Measurements from ENCODE around the gene TDRKH.

The TDRKH gene

DNA sequence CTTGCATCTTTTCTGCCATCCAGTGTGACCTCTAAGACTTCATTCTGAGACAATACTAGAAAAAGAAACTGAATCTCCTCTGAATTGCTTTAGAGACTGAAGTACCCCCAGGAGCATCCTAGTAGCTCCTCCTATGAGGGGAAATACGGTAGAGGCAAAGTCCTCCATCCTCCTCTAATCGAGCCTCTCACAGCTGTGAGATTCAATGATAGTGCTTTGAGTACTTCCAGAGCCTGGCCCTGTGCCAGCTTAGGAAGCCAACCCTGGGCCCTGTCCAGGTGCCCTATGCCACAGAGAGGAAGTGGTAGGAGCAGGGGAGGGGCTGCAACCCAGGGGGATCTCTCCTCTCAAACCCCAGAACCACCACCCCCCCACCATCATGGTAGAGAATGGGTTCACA is 30.6 kb upstream of the TDRKH start:
- DNase-seq: no peak

DNA sequence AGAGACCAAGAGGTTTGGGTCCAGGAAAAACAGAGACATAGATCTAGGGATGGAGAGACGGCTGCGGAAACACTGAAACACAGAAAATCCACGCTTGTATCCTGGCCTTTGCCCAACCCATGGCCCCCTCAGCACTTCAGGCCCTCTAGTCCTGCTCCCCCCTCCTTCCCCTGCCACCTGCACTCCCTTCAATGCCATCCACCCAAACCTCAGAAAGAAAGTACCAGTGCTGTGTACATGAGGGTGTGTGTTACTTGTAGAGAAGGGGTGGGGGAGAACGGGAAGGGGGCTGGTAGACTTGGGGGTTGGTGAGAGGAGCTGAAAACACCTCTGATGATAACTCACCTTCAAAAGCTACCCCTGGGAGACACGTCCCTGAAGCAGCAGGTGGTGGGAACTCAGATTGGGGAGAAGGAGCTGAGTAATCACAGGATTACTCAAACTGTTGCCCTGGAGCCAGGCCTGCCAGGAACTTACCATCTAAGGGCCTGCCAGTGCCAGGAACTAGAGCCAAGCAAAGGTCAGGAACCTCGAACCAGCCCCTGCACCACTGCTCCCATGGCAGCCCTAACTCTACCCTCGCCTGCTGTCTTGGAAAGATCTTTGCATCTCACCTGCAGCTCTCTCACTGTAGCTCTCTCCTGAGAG is 29.8 kb upstream of the TDRKH start:
- DNase-seq: no peak

DNA sequence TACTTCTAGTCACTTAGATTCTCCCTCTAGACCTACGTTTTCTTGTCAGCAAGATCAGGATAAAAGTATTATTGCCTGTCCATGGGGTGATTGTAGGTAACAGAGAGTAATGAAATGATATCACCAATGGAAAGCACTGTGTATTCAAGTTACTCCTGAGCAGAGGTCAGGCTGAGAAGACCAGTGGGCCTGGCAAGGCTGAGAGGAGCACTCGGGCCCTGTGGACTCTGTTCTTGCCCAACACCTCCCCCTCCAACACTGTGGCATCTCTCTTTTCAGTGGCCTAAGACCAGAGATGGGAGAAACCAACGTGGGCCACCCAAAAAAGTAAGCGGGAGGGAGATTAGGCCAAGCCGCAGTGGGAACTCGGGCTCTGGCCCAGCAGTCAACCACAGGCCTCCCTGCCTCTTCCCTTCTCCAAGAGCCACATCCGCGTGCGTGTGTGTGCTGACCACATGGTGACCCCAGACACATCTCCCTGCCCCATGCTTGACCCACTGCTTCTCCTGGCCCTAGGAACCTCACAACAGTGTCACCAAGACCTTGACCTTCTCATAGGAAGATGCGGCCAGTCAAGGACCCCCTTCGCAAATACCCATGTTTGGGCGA is 29.0 kb upstream of the TDRKH start:
- DNase-seq: no peak

DNA sequence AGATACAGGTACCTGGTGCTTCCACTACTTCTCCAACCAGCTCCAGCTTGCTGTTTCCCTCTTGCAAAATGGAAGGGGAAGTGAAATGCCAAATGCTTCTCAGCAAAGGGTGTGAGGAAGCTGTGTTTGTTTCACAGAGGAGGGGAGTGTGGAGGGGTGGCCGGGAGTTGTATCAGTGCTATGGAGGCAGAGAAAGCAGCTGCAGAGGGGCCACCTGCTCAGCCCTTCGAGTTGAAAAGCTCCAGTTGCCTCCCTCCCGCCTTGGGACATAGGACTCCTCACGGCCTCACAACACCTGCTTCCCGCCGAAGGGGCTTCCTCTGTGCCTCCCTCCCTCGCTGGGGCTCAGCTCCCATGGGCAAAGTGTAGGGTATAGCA is 27.0 kb upstream of the TDRKH start:
- DNase-seq: no peak

DNA sequence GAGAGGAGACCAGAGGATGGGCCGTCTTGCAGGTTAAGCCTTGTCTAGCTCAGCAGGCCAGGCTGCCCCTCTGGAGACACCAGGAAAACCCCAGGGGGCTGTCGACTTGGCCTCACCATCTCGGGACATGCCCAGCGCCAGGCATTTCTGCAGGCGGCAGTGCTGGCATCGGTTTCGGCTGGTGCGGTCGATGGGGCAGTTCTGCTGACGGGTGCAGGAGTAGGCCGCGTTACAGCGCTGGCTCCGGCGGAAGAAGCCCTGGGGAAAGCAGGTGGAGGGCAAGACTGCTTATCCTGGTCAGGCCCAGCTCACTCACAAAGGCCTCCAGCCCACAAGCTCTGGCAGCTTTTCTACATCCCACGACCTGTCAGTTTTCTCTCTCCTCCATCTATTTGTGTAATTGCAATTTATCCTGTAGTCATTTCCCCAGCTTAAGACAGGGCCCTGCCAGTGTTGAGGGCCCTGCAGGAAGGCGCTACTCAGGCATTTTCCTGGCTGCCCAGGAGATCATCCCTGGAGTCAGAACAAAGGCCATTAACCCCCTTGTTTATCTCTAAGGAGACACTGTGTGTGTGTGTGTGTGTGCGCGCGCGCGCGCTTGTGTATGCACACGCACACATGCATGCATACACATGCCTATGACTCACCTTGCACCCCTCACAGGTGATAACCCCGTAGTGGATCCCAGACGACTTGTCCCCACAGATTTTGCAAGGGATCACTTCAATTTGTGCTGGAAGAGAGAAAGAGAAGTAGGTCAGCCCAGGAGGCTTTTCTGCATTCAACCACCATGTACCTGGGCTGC is 26.4 kb upstream of the TDRKH start:
- DNase-seq: no peak

DNA sequence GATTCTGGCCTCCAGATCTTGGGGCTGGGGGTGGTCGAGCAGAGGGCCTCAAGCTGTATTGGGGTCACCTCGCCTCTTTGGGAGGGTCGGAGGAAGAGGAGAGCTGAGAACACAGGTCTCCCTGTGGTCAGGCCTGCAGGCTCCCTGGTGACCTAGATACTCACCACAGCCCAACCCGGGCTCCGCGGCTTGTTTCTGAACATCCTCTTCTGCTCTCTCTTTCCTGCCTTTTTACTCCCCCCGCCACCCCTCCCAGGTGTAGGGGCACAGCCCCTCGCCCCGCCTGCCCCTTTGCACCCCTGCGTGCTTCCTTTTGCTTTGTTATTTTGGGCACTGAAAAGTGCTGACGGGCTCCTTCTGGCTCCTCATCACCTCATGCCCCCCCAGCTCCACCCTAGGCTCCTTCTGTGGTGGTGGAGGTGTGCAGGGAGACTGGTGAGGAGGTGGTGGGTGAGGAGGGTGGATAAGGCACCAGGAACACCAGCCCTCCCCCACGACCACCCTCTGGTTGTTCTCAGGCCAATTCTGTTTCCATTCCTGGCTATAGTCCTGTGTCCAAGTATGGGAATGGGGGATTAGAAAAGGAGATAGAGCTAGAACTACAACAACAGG is 25.5 kb upstream of the TDRKH start:
- DNase-seq: no peak

DNA sequence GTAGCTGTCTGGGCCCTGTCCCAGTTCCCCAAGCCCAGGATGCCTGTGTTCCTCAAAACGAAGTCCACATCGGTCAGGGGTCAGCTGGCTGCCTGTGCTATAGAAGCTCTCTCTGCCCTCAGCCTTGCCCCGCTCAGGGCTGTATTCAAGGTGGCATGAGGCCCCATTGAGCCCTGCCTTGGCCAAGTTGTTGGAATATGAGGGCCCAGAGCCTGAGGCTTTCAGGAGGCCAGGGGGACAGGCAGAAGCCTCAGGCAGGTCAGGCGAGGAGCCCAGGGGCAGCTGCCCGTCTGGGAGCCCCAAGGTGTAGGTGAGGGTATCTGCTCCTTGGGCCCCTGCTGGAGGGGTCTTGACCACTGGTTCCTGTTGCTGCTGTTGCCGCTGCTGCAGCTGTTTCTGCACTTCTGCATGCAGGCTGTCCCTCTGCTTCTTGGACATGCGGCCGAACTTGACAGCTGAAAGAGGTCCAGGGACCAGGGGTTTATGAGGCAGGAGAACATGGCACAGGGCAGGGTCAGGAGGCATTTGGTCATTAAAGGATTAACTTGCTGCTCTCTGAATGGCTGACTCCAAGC is 24.8 kb upstream of the TDRKH start:
- no peak for DNase-seq

DNA sequence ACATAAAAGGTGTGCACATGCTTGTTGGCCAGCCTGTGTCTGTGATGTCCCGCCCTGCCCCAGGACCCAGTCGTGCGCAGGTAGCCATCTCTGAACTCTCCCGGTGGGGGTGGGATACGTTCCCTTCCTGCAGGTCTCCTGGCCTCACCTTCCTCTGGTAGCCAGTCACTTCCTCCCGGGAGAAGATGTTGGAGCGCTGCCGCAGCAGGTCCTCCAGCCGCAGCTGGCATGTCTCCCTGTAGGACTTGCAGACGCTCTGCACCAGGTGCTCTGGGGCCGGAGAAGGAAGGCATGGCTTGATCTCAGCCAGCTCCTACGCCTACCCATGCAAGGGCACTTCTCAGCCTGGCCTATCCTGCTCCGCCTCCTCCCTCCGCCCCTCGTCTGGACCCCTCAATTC is 24.1 kb upstream of the TDRKH start:
- DNase-seq: no peak

DNA sequence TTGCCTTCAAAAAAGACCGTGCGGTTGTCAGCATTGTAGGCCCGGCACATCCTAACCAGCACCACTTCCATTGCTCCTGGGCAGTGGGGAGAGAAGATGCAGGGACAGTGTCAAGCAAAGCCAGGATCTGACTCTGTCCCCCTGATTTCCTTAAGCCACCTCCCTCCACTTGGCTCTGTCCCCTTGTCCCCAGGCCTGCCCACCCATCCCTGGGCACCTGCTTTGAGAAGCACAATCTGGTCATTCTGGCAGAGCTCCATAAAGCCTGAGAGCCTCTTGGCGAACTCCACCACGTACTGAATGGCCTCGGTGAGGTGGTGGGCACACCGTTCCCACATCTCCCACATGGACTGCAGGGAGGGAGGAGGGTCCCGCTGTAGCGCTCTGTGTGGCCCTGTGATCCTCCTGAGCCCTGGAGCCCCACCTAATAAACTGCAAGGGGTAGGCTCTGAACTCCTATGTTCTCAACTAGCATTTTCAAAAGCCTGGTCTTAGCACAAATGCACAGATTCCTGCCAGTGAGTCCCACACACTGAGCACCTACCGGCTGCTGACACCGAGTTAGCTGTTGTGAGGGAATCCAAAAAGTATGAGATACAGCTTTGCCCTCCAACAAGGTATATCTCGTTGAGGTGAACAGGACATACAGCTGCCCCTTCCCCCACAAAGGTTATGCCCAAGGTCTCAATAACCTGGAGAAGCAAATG is 23.1 kb upstream of the TDRKH start:
- no peak for DNase-seq

DNA sequence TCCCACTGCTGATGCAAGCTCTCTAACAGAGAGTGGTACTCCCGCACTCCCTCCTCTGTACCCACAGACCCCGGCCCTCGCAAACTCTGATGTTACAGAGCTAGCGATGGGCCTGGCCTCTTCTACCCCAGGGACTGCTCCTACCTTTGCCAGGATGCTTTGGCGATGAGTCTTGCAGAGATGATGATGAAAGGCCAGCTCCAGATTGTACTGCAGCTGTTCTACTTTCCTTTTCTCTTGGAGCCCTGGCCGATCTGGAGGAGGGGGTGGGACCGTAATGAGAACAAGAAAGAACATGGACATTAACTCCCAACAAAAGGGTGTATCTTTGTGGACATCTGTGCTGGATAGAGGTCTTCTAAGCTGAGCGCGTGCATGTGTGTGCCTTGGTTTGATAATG is 20.9 kb upstream of the TDRKH start:
- DNase-seq: no peak

DNA sequence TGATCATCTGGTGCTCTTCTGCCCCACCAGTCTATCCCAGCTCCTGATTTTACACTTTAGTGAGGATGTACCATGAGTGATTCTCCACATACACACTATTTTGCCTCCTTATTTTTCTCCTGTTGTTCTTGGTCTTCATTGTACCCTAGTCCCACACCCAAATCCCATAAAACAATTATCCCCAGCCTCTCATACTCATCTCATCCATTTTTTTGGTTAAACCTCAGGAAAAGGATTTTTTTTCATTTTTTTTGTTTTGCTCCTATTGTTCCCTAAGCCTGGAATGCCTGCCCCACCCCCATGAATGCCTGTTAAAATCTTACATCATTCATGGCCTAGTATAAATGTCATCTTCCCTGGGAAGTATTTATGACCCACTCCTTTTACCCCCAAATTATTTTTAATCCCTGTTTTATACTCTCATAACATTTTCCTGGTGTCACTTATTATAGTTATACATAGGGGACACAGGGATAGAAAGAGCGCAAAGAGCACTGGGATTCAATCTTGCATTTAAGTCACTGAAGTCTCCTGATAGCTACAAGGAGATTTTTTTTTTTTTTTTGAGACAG is 19.8 kb upstream of the TDRKH start:
- no peak for DNase-seq

DNA sequence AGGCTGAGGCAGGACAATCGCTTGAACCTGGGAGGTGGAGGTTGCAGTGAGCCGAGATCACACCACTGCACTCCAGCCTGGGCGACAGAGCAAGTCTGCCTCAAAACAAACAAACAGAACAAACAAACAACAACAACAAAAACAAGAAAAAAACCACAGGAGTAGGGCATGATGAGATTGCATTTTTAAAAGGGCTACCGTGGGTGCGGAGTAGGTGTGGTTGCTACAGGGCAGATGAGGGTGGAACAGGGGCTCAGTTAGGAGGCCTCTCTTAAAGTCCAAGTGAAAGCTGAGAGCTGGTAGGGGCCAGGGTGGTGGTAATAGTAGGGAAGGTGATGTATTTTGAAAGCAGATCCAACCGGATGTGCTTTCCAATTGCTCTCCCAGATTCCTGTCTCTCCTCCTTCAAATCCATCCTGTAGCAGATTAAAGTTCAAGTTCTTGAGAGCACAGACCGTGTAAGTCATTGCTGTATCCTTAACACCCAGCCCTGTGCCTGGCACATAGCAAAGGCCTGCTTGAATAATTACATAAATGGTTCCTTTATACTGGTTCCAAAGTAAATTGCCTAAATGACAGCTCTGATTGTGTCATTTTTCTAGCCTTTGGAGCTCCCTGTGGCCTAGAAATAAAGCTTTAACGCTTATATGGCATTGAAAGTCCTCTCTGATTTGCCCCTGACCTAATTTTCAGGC is 19.1 kb upstream of the TDRKH start:
- DNase-seq: peak in 1 of 2 experiments; percentile 23

DNA sequence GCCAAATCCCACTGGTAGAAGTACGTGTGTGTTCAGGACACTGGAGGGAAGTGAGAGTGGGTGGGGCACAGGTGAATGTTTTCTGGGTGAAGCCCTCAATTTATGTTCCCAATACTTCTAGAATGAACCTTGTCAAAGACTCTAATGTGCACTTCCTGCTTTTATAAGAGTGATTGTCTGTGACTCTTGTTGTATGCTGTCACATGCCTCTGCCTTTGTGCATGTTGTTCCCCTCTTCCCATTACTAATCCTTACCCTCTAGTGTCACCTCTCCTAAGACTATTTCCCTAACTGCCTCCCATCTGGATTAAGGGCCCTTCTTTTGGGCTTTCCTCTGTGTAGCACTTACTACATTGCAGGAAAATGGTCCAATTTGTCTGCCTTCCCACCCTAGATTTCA is 17.5 kb upstream of the TDRKH start:
- DNase-seq: no peak

DNA sequence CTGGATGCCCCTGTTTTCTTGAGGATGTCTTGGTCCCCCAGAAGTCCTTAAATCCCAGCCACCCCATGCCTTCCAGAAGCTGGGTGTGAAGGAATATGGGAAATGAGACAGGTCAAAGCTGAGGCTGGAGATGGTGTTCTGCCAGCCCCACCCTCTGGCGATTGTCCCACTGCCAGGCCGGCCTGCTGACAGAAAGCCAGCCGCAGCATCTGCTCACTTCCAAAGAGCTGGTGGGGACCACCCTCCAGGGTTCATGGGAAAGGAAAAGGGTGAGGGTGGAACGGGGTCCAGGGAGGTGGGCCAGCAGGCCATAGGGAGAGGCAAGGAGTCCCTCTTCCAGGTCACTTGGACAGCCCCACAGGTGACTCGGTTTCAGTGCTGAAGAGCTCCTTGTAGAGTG is 16.8 kb upstream of the TDRKH start:
- DNase-seq: no peak

DNA sequence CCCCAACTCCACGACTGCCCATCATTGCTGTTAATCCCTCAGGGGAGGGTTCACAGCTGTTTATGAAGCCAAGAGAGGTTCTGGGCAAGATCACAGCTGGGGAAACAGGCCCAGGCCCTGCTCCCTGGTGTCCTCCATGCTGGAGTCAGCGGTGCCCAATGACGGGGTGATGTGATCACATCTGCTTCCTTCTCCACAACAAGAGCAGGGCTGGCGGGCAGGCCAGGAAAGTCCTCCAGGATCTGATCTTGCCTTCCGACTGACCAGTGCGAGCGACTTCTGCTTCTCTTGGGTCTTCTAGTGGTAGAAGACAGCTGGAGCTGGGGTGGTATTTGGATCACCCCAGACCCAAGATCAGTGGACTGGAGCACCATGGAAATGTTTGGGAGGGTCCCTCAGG is 15.9 kb upstream of the TDRKH start:
- no peak for DNase-seq

DNA sequence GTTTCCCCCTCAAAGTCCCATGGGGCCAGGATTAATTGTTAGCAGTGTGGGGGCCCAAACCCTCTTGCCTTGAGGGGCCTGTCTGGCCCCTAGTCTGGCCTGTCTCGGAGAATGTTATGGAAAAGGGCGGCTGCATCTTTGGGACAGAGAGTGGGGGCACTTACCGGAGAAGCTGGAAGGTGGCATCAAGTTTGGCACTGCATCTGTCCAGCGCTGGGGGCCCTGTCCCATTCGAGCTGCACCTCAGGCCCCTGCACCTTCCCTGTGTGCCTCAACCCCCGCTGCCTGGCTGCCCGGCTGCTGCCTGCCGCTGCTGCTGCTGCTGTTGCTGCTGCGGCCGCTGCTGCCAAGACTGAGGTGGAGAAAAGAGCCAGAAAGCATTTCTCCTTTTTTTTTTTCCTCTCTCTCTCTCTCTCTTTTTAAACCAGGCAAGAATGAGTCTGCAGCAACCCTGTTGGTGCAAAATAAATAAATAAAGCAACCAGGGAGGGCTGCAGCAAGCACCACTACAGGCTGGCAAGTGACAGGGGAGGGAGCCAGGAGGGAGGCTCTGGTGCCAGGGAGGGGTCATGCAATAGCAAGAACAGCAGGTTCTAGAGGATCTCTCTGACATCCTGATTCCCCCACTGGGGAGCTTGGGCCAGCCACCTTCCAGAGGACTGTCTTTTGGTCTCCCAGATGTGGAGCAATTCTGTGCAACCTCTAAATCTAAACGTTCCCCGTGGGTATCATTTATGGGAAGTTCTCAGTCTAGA is 14.9 kb upstream of the TDRKH start, which contains the start of gene LINGO4:
TSS of gene LINGO4 (minus strand) at position 354 of the 755 bp plus-strand sequence. CDS start 2,715 bp downstream, outside the sequence.
- no peak for DNase-seq

DNA sequence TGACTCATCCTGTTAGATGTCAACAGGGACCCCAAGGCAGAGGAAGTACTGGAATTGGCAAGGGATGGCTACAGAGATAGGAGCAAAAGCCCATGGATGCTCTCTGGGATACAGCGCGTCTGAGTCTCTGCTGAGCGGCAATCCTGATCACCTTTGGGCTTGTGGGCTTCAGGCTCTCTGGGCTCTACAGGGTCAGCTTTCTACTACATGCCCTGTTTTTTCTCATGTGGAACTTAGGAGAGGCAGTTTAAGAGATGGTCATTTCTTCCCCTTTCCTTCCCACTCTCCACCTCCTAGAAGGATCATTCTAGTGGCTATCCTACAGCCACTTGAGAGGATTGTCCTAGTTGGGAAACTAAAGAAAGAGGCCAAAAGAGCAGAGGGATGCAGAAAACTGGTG is 13.6 kb upstream of the TDRKH start:
- no peak for DNase-seq

DNA sequence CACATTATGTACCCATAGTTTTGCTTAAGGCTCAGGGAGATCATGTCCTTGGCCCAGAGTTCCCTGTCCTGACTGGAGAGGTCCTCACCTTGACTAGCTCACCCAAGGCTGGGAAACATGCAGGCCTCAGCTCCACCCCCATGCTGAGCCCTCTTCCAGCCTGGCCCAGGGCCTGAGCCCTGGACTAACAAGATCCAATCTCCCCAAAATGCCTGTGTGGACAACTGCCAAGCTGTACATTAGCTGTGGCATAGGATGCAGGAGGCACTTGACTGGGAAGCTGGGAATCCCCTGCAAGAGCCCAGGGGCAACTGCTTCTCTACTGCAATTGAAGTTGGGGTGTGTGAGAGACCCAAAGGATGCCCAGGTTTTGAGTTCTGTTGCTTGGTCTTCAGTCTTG is 12.9 kb upstream of the TDRKH start:
- DNase-seq: no peak

DNA sequence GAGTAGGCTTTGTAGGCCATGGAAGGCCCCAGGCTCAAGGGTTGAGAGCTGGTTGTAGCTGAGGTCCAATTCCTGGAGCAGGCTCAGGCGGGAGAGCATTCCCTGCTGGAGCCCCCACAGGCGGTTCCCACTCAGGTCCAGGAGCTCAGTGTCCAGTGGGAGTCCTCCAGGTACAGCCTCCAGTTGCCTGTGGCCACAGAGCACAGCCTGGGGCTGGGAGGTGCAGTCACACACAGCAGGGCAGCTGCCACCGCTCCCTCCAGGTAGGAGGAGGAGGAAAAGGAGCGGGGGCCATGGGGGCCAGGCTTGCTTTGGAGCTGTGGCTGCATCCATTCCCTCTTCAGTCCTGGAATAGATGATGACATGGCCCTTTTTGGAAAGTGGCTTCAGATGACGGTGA is 12.1 kb upstream of the TDRKH start:
- DNase-seq: no peak

DNA sequence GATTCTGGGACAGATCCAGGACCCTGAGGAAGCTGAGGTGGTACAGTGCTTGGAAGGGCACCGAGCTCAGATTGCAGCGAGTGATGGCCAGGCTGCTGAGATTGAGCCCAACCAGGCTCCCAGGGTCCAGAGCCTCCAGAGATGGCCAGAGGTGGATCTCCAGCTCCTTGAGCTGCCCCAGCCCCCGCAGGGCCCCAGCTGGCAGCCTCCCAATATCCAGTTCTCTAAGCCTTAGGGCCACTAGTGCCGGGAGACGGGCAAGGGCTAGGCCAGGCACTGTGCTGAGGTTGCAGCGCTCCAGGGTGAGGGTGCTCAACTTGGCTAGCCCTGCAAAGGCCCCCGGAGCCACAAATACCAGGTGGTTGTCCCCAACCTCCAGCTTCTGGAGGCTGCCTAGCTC is 11.5 kb upstream of the TDRKH start:
- no peak for DNase-seq

DNA sequence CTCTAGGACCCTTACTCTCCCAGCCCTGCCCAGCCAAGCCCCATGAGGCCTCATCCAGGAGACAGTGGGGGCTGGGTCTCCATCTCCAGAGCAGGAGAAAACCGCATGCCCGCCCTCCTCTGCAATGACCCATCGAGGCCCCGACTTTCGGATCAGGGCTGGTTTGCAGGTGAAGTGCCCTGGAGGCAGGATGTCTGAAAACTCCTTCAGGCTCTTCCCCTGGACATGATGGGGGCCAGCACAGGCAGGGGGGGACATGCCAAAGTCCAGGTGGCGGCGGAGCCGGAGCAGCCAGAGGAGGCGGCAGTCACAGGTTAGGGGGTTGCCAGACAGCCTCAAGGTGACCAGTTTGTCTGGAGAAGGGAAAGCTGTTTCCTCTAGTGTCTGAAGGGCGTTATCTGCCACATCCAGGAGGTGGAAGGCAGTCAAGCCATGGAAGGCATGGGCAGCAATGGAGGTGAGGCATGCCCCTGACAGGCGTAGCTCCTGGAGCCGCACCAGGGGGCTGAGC is 11.1 kb upstream of the TDRKH start:
- DNase-seq: no peak

All from NCI-H2081 (cell line).